HepG2 (cell line): ENCODE results near the gene CARD16. TPM values are rescaled to one million over a fixed set of nuclear protein-coding genes. Genes with fewer than 3 reads are reported as not detected.

Source experiments
- DPF2 ChIP-seq: sonication (generic); formaldehyde crosslinking; IDR thresholded peaks from 2 replicates; pipeline ENCODE4 v1.4.0; 2020; ENCODE audit warnings: mild to moderate bottlenecking, low read depth, missing genetic modification reagents, borderline replicate concordance
- DRAP1 ChIP-seq: IDR thresholded peaks from 2 replicates; pipeline ENCODE4 v1.6.1; 2016; ENCODE audit warnings: missing genetic modification reagents, missing compliant biosample characterization
- FOXP4 ChIP-seq: sonication (generic); formaldehyde crosslinking; IDR thresholded peaks from 2 replicates; pipeline ENCODE4 v1.4.0; 2020; ENCODE audit warnings: missing genetic modification reagents
- MEIS2 ChIP-seq: sonication (generic); formaldehyde crosslinking; IDR thresholded peaks from 2 replicates; pipeline ENCODE4 v1.9.0; 2021; ENCODE audit warnings: mild to moderate bottlenecking, missing genetic modification reagents
- NFE2L1 ChIP-seq: sonication (generic); formaldehyde crosslinking; IDR thresholded peaks from 2 replicates; pipeline ENCODE4 v1.4.0; 2020; ENCODE audit warnings: missing genetic modification reagents, mild to moderate bottlenecking, borderline replicate concordance
- PATZ1 ChIP-seq: sonication (generic); formaldehyde crosslinking; IDR thresholded peaks from 2 replicates; pipeline ENCODE4 v1.4.0; 2020; ENCODE audit warnings: missing genetic modification reagents
- PREB ChIP-seq: sonication (generic); formaldehyde crosslinking; IDR thresholded peaks from 2 replicates; pipeline ENCODE4 v1.4.0; 2020; ENCODE audit warnings: missing genetic modification reagents
- RCOR2 ChIP-seq: IDR thresholded peaks from 2 replicates; pipeline ENCODE4 v1.6.1; 2016; ENCODE audit warnings: missing biosample characterization, missing genetic modification reagents
- SSRP1 ChIP-seq: IDR thresholded peaks from 2 replicates; pipeline ENCODE4 v1.6.1; 2016; ENCODE audit warnings: control low read depth
- ZBTB20 ChIP-seq: sonication (generic); formaldehyde crosslinking; IDR thresholded peaks from 2 replicates; pipeline ENCODE4 v1.8.1; 2023; ENCODE audit warnings: missing genetic modification reagents, low read depth, mild to moderate bottlenecking, borderline replicate concordance
- ZBTB26 ChIP-seq: IDR thresholded peaks from 2 replicates; pipeline ENCODE4 v1.6.1; 2016; ENCODE audit warnings: missing compliant biosample characterization, missing genetic modification reagents, borderline replicate concordance
- ZNF18 ChIP-seq: sonication (generic); formaldehyde crosslinking; IDR thresholded peaks from 2 replicates; pipeline ENCODE4 v1.8.0; 2022; ENCODE audit warnings: mild to moderate bottlenecking, missing genetic modification reagents; ENCODE audit not compliant: insufficient replicate concordance
- ZNF296 ChIP-seq: sonication (generic); formaldehyde crosslinking; conservative IDR thresholded peaks from 2 replicates; pipeline ENCODE4 v1.5.0; 2020; ENCODE audit warnings: mild to moderate bottlenecking, missing genetic modification reagents
- ZNF644 ChIP-seq: IDR thresholded peaks from 2 replicates; pipeline ENCODE4 v1.6.1; 2016; ENCODE audit warnings: low read depth
- polyA plus RNA-seq, 8 experiments: library from polyadenylated mRNA; depleted of rRNA in 3 of 8; stranded (reverse) in 7 of 8; unstranded in 1 of 8; fragments of >200 nt; fragmentation: Illumina TruSeq in 4 of 8; extraction: Trizol in 4 of 8; gene quantifications; 2 replicates each; pipeline versions ENCODE4 v1.2.1 to v1.2.3, GENCODE V29; 2011 to 2016; ENCODE audit warnings: low read depth in 4 of 8, missing spikeins in 1 of 8, mixed read lengths in 1 of 8; ENCODE audit not compliant: insufficient read depth in 1 of 8
- total RNA-seq, 5 experiments: library from RNA; depleted of rRNA; stranded (reverse); fragments of >200 nt; fragmentation: Illumina TruSeq; extraction: Trizol; gene quantifications; 2 replicates each; pipeline ENCODE4 v1.2.3, GENCODE V29; 2016; ENCODE audit warnings: low read depth in 1 of 5

CARD16 gene
- total and polyA plus RNA-seq, 2 of the 13 experiments (the other 11 are each of a cell fraction or from before 2014, with no cell fraction given) = 0.34 TPM; not detected in 1

GRCh38 chr11:105046898-105047579, 1.9 kb upstream of the CARD16 start (continued):
- TF ChIP-seq PATZ1 (CRISPR knock-in tag) = 0 out of 2 replicates have a peak, but pooled peaks have one; percentile 10
- peak; percentile 94 for TF ChIP-seq ZNF644
- TF ChIP-seq PREB = no peak
- no peak for TF ChIP-seq ZNF18 (CRISPR knock-in tag)
- peak; percentile 90; the same call in 1 of the 2 replicates for TF ChIP-seq ZBTB20 (CRISPR knock-in tag)
- peak; percentile 92; the same call in 1 of the 2 replicates for TF ChIP-seq MEIS2 (CRISPR knock-in tag)
- TF ChIP-seq ZBTB26 = peak; percentile 76; the same call in 1 of the 2 replicates
- TF ChIP-seq NFE2L1 (CRISPR knock-in tag) = no peak
- TF ChIP-seq FOXP4 (CRISPR knock-in tag) = peak; percentile 95
- peak; percentile 89 for TF ChIP-seq RCOR2 (CRISPR knock-in tag)
- no peak for TF ChIP-seq ZNF296 (CRISPR knock-in tag)
- TF ChIP-seq DRAP1 (CRISPR knock-in tag) = 0 out of 2 replicates have a peak, but pooled peaks have one; percentile 25
- TF ChIP-seq SSRP1 (CRISPR knock-in tag) = no peak
- TF ChIP-seq DPF2 (CRISPR knock-in tag) = peak; percentile 89
